ENCODE measurements around the gene PRPF38B.

The PRPF38B gene

GRCh38 chr1:108749081-108749480, 57.0 kb downstream of the PRPF38B start:
- TF ChIP-seq CTCF (IDR thresholded peaks at IDR 0.05), result no peak

- no peak for TF ChIP-seq CTCF (IDR thresholded peaks at IDR 0.05)
Observed at GRCh38 chr1:108750476-108751181, 58.5 kb downstream of the PRPF38B start.
